ENCODE results near the gene MEGF9.

The MEGF9 gene

GRCh38 chr9:120718316-120718715 lies 4.0 kb upstream of the MEGF9 start:
- H3K27ac ChIP-seq: no peak overlapping the region
- TF ChIP-seq CTCF (conservative IDR thresholded peaks at IDR 0.05) (no peak), ZFX (IDR thresholded peaks at IDR 0.05) (no peak)

GRCh38 chr9:120717176-120717575 lies 2.9 kb upstream of the MEGF9 start:
- TF ChIP-seq CTCF (conservative IDR thresholded peaks at IDR 0.05) (no peak), ZFX (IDR thresholded peaks at IDR 0.05) (no peak)
- H3K27ac ChIP-seq: no peak overlapping the region

GRCh38 chr9:120716483-120716882 lies 2.2 kb upstream of the MEGF9 start:
- TF ChIP-seq ZFX (IDR thresholded peaks at IDR 0.05): no peak
- TF ChIP-seq CTCF (conservative IDR thresholded peaks at IDR 0.05): no peak
- H3K27ac ChIP-seq: no peak overlapping the region

- no peak for TF ChIP-seq CTCF (conservative IDR thresholded peaks at IDR 0.05)
- peak overlapping the region; percentile 79; the same call in 1 of the 2 replicates for H3K27ac ChIP-seq
These were observed 1.2 kb upstream of the MEGF9 start for GRCh38 chr9:120715389-120715924.

- TF ChIP-seq ZFX (IDR thresholded peaks at IDR 0.05): no peak; the same call in 1 of the 2 replicates
- no peak for TF ChIP-seq CTCF (conservative IDR thresholded peaks at IDR 0.05)
- peak overlapping the region; percentile 79 for H3K27ac ChIP-seq
These were observed 647 bp upstream of the MEGF9 start for GRCh38 chr9:120714846-120715388.

- H3K27ac ChIP-seq: peak overlapping the region; percentile 79
- TF ChIP-seq ZFX (IDR thresholded peaks at IDR 0.05) (no peak), CTCF (conservative IDR thresholded peaks at IDR 0.05) (no peak; the same call in 1 of the 2 replicates)
These were observed 798 bp downstream of the MEGF9 start for GRCh38 chr9:120713257-120714087.

- no peak for TF ChIP-seq ZFX (IDR thresholded peaks at IDR 0.05)
- no peak for TF ChIP-seq CTCF (conservative IDR thresholded peaks at IDR 0.05)
- H3K27ac ChIP-seq: no peak overlapping the region
These were observed 1.7 kb downstream of the MEGF9 start for GRCh38 chr9:120712539-120713031.

All from C4-2B (cell line).